ENCODE results near the gene DYNLT2B.
A peak's percentile ranks its signal among the peaks of the same experiment; 100 is the strongest.
"Not testable (repeated sequence)": the region's sequence is repeated elsewhere in the genome, so short reads cannot be mapped to it uniquely, and the experiment has no call there.

The DYNLT2B gene

DNA sequence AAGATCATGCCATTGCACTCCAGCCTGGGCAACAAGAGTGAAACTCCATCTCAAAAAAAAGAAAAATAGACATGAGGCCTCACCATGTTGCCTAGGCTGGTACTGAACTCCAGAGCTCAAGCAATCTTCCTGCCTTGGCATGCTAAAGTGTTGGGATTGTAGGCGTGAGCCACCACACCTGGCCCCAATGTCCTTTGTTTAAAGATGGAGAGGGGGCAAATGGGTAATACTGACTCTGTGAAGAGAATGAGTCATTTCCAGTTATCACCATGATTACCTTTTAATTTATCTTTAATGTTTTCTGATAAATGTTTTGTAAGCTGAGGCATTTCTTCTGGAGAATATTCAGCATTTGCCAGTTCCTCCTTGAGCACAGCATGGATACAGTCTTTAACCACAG is 2.2 kb downstream of the DYNLT2B start:
- no peak for DNase-seq (ENCODE audit: low read depth)
- TF ChIP-seq, protein P1, sequence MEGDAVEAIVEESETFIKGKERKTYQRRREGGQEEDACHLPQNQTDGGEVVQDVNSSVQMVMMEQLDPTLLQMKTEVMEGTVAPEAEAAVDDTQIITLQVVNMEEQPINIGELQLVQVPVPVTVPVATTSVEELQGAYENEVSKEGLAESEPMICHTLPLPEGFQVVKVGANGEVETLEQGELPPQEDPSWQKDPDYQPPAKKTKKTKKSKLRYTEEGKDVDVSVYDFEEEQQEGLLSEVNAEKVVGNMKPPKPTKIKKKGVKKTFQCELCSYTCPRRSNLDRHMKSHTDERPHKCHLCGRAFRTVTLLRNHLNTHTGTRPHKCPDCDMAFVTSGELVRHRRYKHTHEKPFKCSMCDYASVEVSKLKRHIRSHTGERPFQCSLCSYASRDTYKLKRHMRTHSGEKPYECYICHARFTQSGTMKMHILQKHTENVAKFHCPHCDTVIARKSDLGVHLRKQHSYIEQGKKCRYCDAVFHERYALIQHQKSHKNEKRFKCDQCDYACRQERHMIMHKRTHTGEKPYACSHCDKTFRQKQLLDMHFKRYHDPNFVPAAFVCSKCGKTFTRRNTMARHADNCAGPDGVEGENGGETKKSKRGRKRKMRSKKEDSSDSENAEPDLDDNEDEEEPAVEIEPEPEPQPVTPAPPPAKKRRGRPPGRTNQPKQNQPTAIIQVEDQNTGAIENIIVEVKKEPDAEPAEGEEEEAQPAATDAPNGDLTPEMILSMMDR (IDR thresholded peaks at IDR 0.05; ENCODE audit: insufficient read depth, low read depth, low read length, missing control alignments): no peak
- no peak overlapping the region for H3K4me3 ChIP-seq (ENCODE audit: low read depth, low read length)

DNA sequence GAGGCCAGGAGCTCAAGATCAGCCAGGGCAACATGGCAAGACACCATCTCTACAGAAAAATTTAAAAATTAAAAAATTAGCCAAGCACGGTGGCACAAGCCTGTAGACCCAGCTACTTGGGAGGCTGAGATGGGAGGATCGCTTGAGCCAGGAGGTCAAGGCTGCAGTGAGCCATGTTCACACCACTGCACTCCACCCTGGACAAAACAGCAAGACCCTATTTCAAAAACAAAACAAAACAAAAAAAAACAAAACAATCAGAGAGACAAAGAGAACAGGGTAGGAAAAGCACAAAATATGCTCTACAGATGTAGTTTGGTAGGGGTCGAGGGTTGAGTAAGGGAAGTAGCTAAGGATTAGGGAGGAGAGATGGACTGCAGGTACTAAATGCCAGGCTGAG is 3.4 kb downstream of the DYNLT2B start:
- H3K4me3 ChIP-seq (ENCODE audit: low read depth, low read length): no peak overlapping the region
- TF ChIP-seq, protein P1 (IDR thresholded peaks at IDR 0.05; ENCODE audit: insufficient read depth, low read depth, low read length, missing control alignments): no peak
- DNase-seq (ENCODE audit: low read depth): no peak

GRCh38 chr3:196314086-196314485 is 4.0 kb downstream of the DYNLT2B start:
- H3K4me3 ChIP-seq (ENCODE audit: low read depth, low read length); DNase-seq (ENCODE audit: low read depth): not testable (repeated sequence)

DNA sequence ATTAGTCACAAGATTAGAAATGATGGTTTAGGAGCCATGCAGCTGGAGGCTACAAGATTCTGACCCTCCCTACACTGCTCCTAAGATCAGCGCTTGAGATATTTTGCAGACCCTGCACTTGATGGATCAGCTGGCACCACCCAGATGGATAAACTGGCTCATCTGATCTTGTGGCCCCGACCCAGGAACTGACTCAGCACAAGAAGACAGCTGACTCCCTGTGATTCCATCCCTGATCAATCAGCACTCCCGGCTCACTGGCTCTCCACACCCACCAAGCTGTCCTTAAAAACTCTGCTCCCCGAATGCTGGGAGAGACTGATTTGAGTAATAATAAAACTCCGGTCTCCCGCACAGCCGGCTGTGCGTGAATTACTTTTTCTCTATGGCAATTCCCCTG is 15.1 kb downstream of the DYNLT2B start:
- not testable (repeated sequence) for DNase-seq (ENCODE audit: low read depth); H3K4me3 ChIP-seq (ENCODE audit: low read depth, low read length)

- H3K4me3 ChIP-seq (ENCODE audit: low read depth, low read length); DNase-seq (ENCODE audit: low read depth): not testable (repeated sequence)
Observed at GRCh38 chr3:196302551-196302950, 15.5 kb downstream of the DYNLT2B start.

DNA sequence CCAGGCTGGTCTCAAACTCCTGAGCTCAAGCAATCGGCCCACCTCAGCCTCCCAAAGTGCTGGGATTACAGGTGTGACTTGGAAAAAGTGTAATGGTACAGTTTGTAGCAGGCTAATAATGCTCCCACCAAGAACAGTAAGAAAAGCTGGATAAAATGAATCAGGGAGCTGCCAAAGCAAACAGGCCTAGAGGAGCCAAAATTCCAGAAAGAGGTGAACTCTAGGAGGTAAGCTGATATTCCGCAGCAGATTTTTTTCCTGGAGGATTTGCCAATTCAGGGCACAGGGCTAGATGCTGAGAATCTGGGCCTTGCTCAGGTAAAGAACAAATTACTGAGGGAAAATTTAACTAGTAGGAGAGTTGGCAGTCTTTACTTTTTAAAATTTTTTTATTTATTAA is 19.5 kb downstream of the DYNLT2B start:
- no peak for DNase-seq (ENCODE audit: low read depth)
- TF ChIP-seq, protein P1 (IDR thresholded peaks at IDR 0.05; ENCODE audit: insufficient read depth, low read depth, low read length, missing control alignments): no peak
- no peak overlapping the region for H3K4me3 ChIP-seq (ENCODE audit: low read depth, low read length)

GRCh38 chr3:196292286-196292923 is 25.6 kb downstream of the DYNLT2B start:
- DNase-seq (ENCODE audit: low read depth): peak; percentile 68
- H3K4me3 ChIP-seq (ENCODE audit: low read depth, low read length): peak overlapping the region; percentile 43

DNA sequence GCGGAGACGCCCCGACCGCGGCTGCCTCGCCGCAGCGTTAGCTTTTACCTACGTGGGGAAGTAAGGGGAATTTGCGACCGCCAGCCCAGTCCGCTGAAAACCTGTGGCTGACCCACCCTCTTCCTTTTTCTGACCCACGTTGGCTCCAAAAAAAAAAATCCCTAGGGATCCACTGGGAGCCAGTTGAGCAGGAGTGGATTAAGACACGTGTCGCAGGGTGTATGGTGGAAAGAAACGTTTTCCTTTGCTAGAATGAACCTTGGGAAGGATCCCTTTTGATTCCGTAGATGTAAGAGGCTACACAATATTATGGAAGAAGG is 29.9 kb downstream of the DYNLT2B start:
- DNase-seq (ENCODE audit: low read depth): no peak
- H3K4me3 ChIP-seq (ENCODE audit: low read depth, low read length): peak overlapping the region; percentile 82
- TF ChIP-seq, protein P1 (IDR thresholded peaks at IDR 0.05; ENCODE audit: insufficient read depth, low read depth, low read length, missing control alignments): no peak

More at GRCh38 chr3:196292286-196292923, 25.6 kb downstream of the DYNLT2B start:
- TF ChIP-seq, protein P1 (IDR thresholded peaks at IDR 0.05; ENCODE audit: insufficient read depth, low read depth, low read length, missing control alignments): peak; percentile 20
